Fibroblast of skin of left biceps (primary cell): ENCODE measurements around the gene KLHL33.
"Not testable (repeated sequence)": the region's sequence is repeated elsewhere in the genome, so short reads cannot be mapped to it uniquely, and the experiment has no call there.

Source experiments
- DNase-seq, 2 experiments: peaks; one replicate each; pipeline ENCODE4 v3.0.0-alpha.2; 2013; ENCODE audit warnings: low read depth in 2 of 2

The KLHL33 gene

GRCh38 chr14:20452831-20453230 is 16.9 kb upstream of the KLHL33 start:
- not testable (repeated sequence) for DNase-seq

GRCh38 chr14:20446889-20447288 is 10.9 kb upstream of the KLHL33 start:
- DNase-seq, result no peak

DNA sequence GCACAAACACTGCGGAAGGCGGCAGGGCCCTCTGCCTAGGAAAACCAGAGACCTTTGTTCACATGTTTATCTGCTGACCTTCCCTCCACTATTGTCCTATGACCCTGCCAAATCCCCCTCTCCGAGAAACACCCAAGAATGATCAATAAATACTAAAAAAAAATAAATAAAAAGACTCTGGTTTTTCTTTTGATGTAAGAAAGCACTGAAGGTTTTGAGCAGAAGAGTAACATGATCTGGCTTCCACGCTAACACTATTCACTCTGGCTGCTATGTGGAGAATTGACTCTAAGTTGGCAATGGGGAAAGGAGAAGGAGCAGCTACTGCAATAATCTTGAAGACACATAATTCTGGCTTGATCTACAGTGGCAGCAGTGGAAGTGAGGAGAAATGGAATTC is 7.7 kb upstream of the KLHL33 start:
- not testable (repeated sequence) for DNase-seq

DNA sequence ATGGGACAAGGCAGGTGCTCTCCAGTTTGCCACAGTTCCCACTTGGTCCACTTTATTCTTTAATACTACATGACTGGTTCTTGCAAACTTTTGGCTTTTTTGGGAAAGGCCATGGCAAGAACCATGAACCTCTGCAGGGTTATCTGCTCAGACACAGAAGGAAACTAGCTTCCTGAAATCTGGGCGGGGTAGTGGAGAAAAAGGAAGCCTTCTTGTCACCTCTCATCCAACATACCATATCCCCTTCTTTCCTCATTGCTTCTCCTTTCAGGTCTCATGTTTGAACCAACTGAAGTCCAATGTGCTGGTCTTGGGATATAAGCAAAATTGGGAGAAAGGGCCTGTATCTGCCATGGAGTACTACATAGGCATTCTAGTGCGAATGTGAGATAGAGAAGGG is 5.5 kb upstream of the KLHL33 start:
- no peak for DNase-seq

- DNase-seq, result no peak
Measured at GRCh38 chr14:20440882-20441281, 4.9 kb upstream of the KLHL33 start.

DNA sequence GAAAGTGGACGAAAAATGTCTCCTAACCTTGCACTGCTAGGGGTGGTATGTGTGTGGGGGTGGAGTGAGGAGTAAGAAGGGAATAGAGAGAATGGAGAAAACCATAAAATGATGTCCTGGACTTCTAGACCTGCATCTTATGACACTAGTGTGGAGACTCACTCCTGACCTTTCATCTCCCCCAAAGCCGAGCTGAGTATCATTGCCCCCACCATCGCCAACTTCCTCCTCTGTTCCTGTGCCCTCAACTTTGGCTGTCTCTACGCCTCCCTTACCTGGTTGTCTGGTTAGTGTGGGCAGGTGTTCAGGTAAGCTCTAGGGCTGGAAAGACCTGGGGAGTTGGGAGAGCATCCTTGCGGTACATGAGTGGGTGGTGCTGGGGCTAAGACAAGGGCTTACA is 4.5 kb upstream of the KLHL33 start:
- DNase-seq, result no peak

GRCh38 chr14:20438664-20439063 is 2.7 kb upstream of the KLHL33 start:
- no peak for DNase-seq

DNA sequence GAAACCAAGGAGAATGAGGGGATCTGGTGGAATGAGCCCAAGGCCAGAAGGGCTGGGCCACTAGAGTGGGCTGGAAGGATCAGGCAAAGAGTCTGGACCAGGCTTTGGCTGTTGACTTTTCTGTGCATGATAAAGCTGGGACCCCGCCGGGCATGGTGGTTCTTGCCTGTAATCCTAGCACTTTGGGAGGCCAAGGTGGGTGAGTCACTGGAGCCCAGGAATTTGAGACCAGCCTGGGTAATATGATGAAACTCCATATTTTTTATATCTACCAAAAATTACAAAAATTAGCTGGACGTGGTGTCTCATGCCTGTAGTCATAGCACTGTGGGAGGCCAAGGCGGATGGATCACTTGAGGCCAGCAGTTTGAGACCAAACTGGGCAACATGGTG is 393 bp upstream of the KLHL33 start:
- peak; percentile 41 to 44 for DNase-seq

DNA sequence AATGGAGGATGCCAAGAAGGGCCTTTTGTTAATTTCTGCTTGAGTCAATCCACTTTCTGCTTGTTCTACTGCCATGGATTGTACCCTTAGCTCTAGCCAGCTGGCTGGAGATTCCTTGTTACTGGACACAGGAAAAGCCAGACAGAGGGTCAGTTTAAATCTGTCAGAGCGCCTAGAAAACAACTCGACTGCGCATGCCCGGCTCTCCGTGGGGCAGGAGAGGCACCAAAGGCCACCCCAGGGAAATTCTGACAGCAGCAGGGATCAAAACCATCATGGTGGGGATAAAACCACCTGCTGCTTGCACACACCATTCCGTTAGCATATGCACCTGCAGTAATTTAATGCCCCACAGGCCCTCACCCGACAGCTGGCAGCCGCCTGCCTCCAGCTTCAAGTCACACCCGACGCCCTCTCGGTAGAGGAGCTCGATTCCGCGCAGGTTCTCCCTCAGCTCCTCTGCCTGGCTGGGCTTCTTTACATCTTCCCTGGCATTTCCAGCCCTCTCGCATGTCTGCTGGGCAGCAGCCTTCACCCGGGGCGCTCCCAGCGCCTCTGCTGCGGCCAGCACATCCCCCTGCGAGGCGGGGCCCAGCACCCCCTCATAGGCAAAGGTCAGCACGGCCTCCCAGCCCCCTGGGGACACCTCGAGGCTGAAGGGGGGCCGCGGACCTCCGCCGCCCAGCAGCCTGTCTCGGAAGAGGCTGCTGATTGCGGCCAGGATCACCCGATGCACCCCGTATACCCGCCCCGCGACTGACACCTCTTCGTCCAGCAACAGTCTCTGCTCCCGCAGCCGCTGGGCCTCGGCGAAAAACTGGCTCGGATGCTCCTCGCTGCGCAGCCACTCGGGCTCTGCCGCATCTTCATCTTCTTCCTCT is 1.0 kb downstream of the KLHL33 start:
- no peak for DNase-seq

- DNase-seq, result no peak
Measured at GRCh38 chr14:20429801-20430669, 5.9 kb downstream of the KLHL33 start.

- no peak for DNase-seq
Measured at GRCh38 chr14:20428802-20429201, 7.2 kb downstream of the KLHL33 start.

DNA sequence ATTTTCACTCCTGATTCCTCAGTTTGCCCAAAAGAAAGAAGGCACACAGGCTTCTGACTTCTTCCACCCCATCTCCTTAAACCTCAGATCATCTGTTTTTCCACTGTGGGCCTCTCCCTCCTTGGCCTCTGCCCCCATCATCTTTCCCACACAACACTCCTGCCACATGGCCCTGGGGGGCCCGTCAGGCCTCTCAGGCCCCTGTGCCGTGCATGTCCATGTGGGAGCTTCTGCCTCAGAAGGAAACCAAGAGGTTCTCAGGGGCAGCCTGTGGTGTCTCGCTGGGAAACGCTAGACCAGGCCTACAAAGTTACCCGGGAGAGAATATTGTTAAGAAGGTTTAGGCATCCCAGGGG is 8.0 kb downstream of the KLHL33 start:
- DNase-seq, result no peak

- DNase-seq, result no peak
Measured at GRCh38 chr14:20427231-20428009, 8.5 kb downstream of the KLHL33 start.

GRCh38 chr14:20424851-20425250 is 11.1 kb downstream of the KLHL33 start:
- DNase-seq, result no peak

GRCh38 chr14:20422886-20423285 is 13.1 kb downstream of the KLHL33 start:
- no peak for DNase-seq

DNA sequence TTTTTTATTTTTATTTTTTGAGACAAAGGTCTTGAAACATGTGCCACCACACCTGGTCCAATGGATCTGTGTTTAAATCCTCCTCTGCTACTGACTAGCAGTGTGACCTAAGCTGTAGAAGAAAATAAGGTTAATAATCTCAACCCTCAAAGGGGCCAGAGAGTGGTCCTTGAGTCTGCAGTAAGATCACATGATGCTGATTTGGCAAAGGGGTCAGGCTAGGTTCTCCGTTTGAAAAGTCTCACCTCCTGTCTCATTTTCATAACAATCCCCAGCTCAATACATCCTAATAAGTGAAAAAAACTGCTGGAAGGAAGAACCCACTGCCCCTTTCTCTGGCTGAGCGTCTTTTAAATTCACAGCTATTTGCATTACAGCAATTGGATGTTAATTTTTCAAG is 14.7 kb downstream of the KLHL33 start:
- no peak for DNase-seq

GRCh38 chr14:20419419-20419818 is 16.5 kb downstream of the KLHL33 start:
- DNase-seq, result no peak

GRCh38 chr14:20418501-20418909 is 17.5 kb downstream of the KLHL33 start:
- no peak for DNase-seq

- DNase-seq, result no peak
Measured at GRCh38 chr14:20417250-20418186, 18.4 kb downstream of the KLHL33 start.

DNA sequence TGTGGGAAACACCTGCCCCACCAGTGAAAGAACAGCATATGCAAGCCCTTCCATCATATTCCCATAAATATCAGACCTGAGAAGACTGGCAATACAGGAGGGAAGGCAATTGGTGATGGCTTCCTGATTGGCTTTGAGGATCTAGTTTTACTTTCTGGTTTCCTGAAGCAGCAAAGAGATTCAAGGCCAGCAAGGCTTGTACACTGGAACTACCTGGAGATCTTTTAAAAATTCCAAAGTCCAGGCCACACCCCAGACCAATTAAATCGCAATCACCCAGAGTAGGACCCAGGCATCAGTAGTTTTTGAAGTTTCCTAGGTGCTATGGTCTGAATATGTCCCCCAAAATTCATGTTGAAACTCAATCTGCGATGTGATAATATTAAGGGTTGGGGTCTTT is 19.7 kb downstream of the KLHL33 start:
- no peak for DNase-seq

GRCh38 chr14:20415782-20416206 is 20.2 kb downstream of the KLHL33 start:
- peak in 1 of 2 experiments; percentile 8 for DNase-seq
